KMS-11 (cell line): ENCODE data around the gene TAGLN2.

ENCODE experiments used
- H2AFZ ChIP-seq: fragments of 200-600 bp; sonication (generic); 2 replicates; pipeline ENCODE4 v1.6.1; 2016; ENCODE audit warnings: antibody characterized with exemption, mixed run types, low read depth
- H3K27ac ChIP-seq: fragments of 200-600 bp; sonication (generic); 2 replicates; pipeline ENCODE4 v1.6.1; 2016; ENCODE audit warnings: mild to moderate bottlenecking, mixed run types
- H3K27me3 ChIP-seq: fragments of 200-600 bp; sonication (generic); 2 replicates; pipeline ENCODE4 v1.6.1; 2017; ENCODE audit warnings: mild to moderate bottlenecking, low read depth, mixed run types, moderate library complexity; ENCODE audit not compliant: insufficient read depth
- H3K36me3 ChIP-seq: fragments of 200-600 bp; sonication (generic); 2 replicates; pipeline ENCODE4 v1.6.1; 2017; ENCODE audit warnings: mild to moderate bottlenecking, mixed run types; ENCODE audit not compliant: insufficient read depth
- H3K4me1 ChIP-seq: fragments of 200-600 bp; sonication (generic); 2 replicates; pipeline ENCODE4 v1.6.1; 2016; ENCODE audit warnings: mild to moderate bottlenecking, low read depth, mixed run types; ENCODE audit not compliant: poor library complexity, severe bottlenecking
- H3K4me2 ChIP-seq: fragments of 200-600 bp; sonication (generic); 2 replicates; pipeline ENCODE4 v1.7.0; 2016; ENCODE audit warnings: mild to moderate bottlenecking, mixed run types
- H3K4me3 ChIP-seq: fragments of 200-600 bp; sonication (generic); IDR thresholded peaks from 2 replicates; pipeline ENCODE4 v1.6.1; 2017; ENCODE audit warnings: low read depth, low read length, mixed read lengths; ENCODE audit not compliant: insufficient read depth
- H3K79me2 ChIP-seq: fragments of 200-600 bp; sonication (generic); 2 replicates; pipeline ENCODE4 v1.6.1; 2016; ENCODE audit warnings: low read depth, mixed run types; ENCODE audit not compliant: insufficient read depth
- H3K9ac ChIP-seq: fragments of 200-600 bp; sonication (generic); 2 replicates; pipeline ENCODE4 v1.6.1; 2016; ENCODE audit warnings: mild to moderate bottlenecking, mixed run types
- H4K20me1 ChIP-seq: fragments of 200-600 bp; sonication (generic); 2 replicates; pipeline ENCODE4 v1.6.1; 2016; ENCODE audit warnings: mild to moderate bottlenecking, mixed run types; ENCODE audit not compliant: insufficient read depth
- TF ChIP-seq, protein P1 (sequence below): fragments of 200-600 bp; sonication (generic); conservative IDR thresholded peaks from 2 replicates; pipeline ENCODE4 v1.6.1; 2017; ENCODE audit warnings: low read depth, mild to moderate bottlenecking, antibody characterized with exemption, low read length, moderate library complexity, mixed read lengths

TAGLN2 gene

DNA sequence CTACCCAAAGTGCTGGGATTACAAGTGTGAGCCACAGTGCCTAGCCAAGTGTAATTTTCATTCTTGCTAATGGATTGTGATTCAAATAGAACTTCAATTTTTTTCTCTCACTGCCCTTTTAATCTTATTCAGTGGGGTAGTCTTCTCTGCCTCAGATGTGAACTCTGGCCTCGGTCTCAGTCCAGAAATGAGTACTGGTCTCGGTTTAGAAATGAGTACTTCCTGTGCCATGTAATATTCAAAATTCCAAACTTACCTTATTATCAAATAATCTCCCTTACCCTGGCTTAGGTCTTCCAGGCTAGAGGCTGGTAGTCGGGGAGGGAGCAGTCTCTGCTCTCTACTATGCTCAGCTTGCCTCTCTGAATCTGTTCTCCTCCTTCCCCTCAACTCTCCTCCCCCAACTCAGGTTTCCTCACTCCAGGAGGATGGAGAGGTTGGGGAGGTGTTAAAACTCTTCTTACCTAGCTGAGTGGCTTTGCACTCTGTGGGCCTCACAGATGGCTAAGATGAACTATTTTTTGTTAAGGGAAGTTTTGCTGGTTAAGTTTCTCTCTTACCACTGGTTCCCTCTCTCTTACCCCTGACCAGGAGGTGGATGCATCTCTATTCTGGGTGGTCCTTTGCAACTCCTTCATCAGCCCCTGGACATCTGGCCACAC is 33.5 kb upstream of the TAGLN2 start:
- Histone ChIP-seq H2AFZ (no peak overlapping the region), H3K9ac (no peak overlapping the region), H3K27ac (no peak overlapping the region), H3K4me2 (no peak overlapping the region), H3K4me1 (no peaks in the 10 kb centered on the region), H4K20me1 (no peaks in the 10 kb centered on the region), H3K36me3 (no peaks in the 10 kb centered on the region), H3K4me3 (no peak overlapping the region), H3K27me3 (peaks cover 4% of the 10 kb centered on the region; the same call in 1 of the 2 replicates), H3K79me2 (no peaks in the 10 kb centered on the region)
- TF ChIP-seq, protein P1, sequence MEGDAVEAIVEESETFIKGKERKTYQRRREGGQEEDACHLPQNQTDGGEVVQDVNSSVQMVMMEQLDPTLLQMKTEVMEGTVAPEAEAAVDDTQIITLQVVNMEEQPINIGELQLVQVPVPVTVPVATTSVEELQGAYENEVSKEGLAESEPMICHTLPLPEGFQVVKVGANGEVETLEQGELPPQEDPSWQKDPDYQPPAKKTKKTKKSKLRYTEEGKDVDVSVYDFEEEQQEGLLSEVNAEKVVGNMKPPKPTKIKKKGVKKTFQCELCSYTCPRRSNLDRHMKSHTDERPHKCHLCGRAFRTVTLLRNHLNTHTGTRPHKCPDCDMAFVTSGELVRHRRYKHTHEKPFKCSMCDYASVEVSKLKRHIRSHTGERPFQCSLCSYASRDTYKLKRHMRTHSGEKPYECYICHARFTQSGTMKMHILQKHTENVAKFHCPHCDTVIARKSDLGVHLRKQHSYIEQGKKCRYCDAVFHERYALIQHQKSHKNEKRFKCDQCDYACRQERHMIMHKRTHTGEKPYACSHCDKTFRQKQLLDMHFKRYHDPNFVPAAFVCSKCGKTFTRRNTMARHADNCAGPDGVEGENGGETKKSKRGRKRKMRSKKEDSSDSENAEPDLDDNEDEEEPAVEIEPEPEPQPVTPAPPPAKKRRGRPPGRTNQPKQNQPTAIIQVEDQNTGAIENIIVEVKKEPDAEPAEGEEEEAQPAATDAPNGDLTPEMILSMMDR: no peak

DNA sequence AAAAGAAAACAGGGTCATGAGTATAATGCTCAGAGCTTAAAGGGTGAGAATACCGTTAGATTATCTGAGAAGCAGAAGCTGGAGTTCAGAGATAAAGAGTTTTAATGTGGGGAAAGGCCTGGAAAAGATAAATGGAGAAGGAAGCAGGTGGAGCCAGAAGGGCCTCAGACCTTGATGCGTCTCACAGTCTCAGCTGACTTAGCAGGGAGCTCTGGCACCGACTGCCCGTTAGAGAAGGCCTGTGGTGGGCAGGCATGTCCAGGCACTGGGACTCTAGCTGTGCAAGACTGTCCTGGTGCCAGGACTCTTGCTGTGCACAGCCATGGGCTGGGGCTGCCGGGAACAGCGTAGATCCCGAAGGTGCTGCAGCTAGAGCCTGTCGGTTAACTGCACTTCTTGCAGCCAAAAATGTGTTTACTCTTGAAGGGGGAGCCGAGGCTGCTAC is 32.5 kb upstream of the TAGLN2 start:
- H3K9ac ChIP-seq: no peak overlapping the region
- H3K36me3 ChIP-seq: no peaks in the 10 kb centered on the region
- no peak overlapping the region for H3K27ac ChIP-seq
- H3K27me3 ChIP-seq: peaks cover 4% of the 10 kb centered on the region; the same call in 1 of the 2 replicates
- H3K4me3 ChIP-seq: no peak overlapping the region
- H4K20me1 ChIP-seq: no peaks in the 10 kb centered on the region
- H3K4me2 ChIP-seq: no peak overlapping the region
- H3K4me1 ChIP-seq: no peaks in the 10 kb centered on the region
- no peak overlapping the region for H2AFZ ChIP-seq
- no peaks in the 10 kb centered on the region for H3K79me2 ChIP-seq
- TF ChIP-seq, protein P1: no peak

DNA sequence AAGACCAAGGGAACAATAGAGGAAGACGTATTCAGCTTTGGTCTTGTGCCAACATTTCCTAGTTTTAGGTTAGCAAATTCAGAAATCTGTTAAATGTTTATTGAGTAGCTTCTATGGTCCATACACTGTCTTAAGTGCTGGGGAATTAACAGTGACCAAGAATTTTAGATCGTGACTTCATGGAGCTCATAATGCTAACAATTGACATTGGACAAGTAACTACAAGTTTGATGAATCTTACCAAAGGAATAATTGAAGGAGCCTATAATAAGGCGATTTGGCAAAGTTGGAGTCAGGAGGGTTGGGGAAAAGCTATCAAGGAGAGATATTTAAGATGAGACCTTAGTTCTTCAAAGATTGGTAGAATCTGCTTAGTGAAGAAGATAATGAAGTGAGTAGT is 30.1 kb upstream of the TAGLN2 start:
- no peak overlapping the region for H3K27ac ChIP-seq
- no peak overlapping the region for H3K4me3 ChIP-seq
- no peaks in the 10 kb centered on the region for H3K79me2 ChIP-seq
- TF ChIP-seq, protein P1: no peak
- no peak overlapping the region for H3K9ac ChIP-seq
- no peak overlapping the region for H3K4me2 ChIP-seq
- H4K20me1 ChIP-seq: no peaks in the 10 kb centered on the region
- no peak overlapping the region for H2AFZ ChIP-seq
- H3K27me3 ChIP-seq: peaks cover 4% of the 10 kb centered on the region; the same call in 1 of the 2 replicates
- no peaks in the 10 kb centered on the region for H3K36me3 ChIP-seq
- no peaks in the 10 kb centered on the region for H3K4me1 ChIP-seq

DNA sequence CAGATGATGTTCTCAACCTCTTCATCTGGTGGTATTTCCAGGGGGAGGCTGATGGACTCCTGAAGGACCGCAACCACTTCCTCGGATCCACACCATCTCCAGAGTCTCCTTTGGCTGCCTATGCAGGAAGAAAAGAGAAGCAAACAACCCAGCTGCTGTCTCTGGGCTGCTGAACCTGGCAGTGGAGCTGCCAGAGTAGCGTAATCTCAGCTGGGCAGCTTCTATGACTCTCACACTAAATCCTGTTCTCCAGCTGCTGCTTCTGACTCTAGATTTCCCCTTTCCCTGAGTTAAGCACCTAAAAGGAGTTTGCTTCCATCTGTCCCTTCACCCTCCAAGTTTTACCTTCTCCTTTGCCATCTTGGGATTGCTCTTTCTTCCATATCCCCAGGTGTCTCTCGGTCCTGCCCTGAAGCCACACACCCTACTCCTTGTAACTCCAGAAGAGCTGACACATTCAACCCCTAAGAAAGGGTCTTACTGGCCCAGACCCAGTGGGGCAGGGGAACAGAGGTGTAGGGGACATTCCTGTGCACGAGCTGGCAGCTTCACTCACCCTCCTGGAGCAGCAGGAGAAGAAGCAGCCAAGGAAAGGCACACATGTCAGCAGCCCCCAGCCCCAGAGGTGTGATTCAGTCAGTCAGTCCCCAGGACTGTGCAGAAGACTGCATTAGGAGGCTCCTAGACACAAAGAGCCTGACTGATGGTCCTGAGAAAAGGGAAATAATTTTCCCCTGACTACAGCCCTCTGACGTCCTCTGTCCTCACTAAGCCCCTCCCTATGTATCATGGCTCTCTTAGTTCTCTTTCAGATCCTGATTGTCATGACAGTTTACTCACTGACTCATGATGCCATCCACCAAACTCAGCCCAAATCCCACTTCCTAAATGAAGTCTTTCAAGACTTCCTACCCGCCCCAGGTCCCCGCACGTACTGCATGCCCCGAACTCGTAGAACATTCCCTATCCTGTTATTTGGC is 28.5 kb upstream of the TAGLN2 start, which contains the start of gene SLAMF9:
Gene SLAMF9 (minus strand): TSS at position 702 of the 980 bp plus-strand sequence. CDS start 100 bp downstream, at position 602.
- Histone ChIP-seq H3K27me3 (peaks cover 4% of the 10 kb centered on the region; the same call in 1 of the 2 replicates), H3K4me2 (no peak within 1 kb of the TSS), H2AFZ (no peak within 1 kb of the TSS), H3K4me3 (no peak within 1 kb of the TSS), H4K20me1 (no peaks in the 10 kb centered on the region), H3K9ac (no peak within 1 kb of the TSS), H3K27ac (no peak within 1 kb of the TSS), H3K79me2 (no peaks in the 10 kb centered on the region), H3K36me3 (no peaks in the 10 kb centered on the region), H3K4me1 (no peaks in the 10 kb centered on the region)
- TF ChIP-seq, protein P1: no peak
